ENCODE results near the gene HS6ST1.

- no peak for TF ChIP-seq FOS (IDR thresholded peaks at IDR 0.05; ENCODE audit: low read depth, low read length)
- TF ChIP-seq POLR2A (IDR thresholded peaks at IDR 0.05; ENCODE audit: low read depth, low read length): no peak
- TF ChIP-seq CEBPB (IDR thresholded peaks at IDR 0.05; ENCODE audit: low read depth, low read length): no peak
- TF ChIP-seq CTCF (conservative IDR thresholded peaks at IDR 0.05; ENCODE audit: low read depth, low read length): no peak
- no peak for TF ChIP-seq CHD1 (IDR thresholded peaks at IDR 0.05; ENCODE audit: low read depth, low read length)
- no peak for TF ChIP-seq MAFK (IDR thresholded peaks at IDR 0.05; ENCODE audit: low read depth, low read length)
- TF ChIP-seq ELK1 (IDR thresholded peaks at IDR 0.05; ENCODE audit: borderline replicate concordance, low read depth, low read length): no peak
- TF ChIP-seq RCOR1 (IDR thresholded peaks at IDR 0.05; ENCODE audit: insufficient replicate concordance, low read length): no peak
- no peak for TF ChIP-seq BHLHE40 (IDR thresholded peaks at IDR 0.05; ENCODE audit: low read depth, low read length)
- TF ChIP-seq RAD21 (IDR thresholded peaks at IDR 0.05; ENCODE audit: low read length): no peak
- no peak for TF ChIP-seq USF2 (IDR thresholded peaks at IDR 0.05; ENCODE audit: low read depth, low read length)
These were observed 11.9 kb upstream of the HS6ST1 start for GRCh38 chr2:128330583-128330982.

Measured in IMR-90 (cell line).